ENCODE data around the gene ZMYND8. TPM values are rescaled to one million over a fixed set of nuclear protein-coding genes. Genes with fewer than 3 reads are reported as not detected.

Gene ZMYND8
- total and polyA plus RNA-seq, 10 of the 15 experiments (the other 5 are each of a cell fraction or from before 2014, with no cell fraction given), result 12.9 to 54.8 (median 23.1) TPM

DNA sequence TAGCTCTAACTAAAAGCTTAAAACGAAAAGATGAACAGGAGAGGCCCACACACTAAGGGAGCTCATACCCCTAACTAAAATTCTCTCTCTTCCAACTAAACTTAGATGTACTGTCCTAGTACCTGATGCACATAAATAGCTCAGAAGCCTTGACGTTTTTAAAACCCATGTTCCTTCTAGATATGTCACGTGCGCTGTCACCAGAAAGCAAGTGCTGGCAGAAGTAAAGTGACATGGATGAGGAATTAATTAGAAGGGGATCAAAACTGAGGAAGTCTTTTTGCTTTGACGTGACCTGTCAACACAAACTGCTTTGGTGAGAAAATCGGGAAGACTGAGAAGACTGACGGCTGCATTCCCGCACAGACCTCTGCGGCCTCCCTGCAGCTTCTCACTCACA is 142.5 kb downstream of the ZMYND8 start (continued):
- no peak for TF ChIP-seq SREBF1 (IDR thresholded peaks at IDR 0.05; ENCODE audit: low read length)
- TF ChIP-seq, protein P1, sequence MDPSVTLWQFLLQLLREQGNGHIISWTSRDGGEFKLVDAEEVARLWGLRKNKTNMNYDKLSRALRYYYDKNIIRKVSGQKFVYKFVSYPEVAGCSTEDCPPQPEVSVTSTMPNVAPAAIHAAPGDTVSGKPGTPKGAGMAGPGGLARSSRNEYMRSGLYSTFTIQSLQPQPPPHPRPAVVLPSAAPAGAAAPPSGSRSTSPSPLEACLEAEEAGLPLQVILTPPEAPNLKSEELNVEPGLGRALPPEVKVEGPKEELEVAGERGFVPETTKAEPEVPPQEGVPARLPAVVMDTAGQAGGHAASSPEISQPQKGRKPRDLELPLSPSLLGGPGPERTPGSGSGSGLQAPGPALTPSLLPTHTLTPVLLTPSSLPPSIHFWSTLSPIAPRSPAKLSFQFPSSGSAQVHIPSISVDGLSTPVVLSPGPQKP (IDR thresholded peaks at IDR 0.05; ENCODE audit: low read depth, low read length), result no peak
- TF ChIP-seq, protein P2, sequence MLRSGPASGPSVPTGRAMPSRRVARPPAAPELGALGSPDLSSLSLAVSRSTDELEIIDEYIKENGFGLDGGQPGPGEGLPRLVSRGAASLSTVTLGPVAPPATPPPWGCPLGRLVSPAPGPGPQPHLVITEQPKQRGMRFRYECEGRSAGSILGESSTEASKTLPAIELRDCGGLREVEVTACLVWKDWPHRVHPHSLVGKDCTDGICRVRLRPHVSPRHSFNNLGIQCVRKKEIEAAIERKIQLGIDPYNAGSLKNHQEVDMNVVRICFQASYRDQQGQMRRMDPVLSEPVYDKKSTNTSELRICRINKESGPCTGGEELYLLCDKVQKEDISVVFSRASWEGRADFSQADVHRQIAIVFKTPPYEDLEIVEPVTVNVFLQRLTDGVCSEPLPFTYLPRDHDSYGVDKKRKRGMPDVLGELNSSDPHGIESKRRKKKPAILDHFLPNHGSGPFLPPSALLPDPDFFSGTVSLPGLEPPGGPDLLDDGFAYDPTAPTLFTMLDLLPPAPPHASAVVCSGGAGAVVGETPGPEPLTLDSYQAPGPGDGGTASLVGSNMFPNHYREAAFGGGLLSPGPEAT (IDR thresholded peaks at IDR 0.05; ENCODE audit: low read depth), result no peak
- TF ChIP-seq RAD51 (IDR thresholded peaks at IDR 0.05), result no peak
- TF ChIP-seq HCFC1 (IDR thresholded peaks at IDR 0.05; ENCODE audit: low read length), result no peak
- TF ChIP-seq IRF5 (IDR thresholded peaks at IDR 0.05; ENCODE audit: borderline replicate concordance), result no peak
- no peak for TF ChIP-seq CHD4 (IDR thresholded peaks at IDR 0.05)
- TF ChIP-seq ZNF217 (IDR thresholded peaks at IDR 0.05), result no peak

DNA sequence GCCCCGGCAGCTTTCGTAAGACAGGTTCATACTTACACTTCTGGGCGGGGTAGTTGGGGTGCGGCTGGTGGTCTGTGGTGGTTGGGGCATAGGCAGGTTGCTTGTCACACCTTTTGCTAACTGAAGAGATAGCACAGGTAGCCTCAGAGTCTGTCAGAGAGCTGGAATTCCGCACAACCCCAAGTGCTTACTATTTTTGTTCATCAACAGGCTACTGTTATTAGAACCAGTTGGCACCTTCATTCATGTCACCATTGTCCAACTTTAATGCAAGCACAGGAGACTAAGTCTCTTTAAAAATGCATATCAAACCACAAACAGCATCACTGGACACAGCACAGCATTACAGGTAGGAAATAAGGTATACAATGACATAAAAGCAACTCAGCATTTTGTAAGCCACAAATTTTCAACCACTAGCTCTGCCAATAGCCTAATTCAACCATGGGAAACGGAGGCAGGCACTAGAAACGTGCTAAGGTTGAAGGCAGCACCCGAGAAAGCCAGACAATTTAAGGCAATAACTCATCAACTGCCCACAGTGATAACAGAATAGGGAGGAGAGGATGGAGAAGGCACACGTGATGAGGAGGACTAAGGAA is 143.8 kb downstream of the ZMYND8 start:
- in situ Hi-C loops (cut with MboI) (no loop called here), intact Hi-C loops (cut with micrococcal nuclease; ENCODE audit: unreplicated experiment) (no loop called here)
- Histone ChIP-seq H3K4me1 (ENCODE audit: control insufficient read depth, insufficient read depth, low read length) (no peaks in the 10 kb centered on the region), H4K20me1 (ENCODE audit: control insufficient read depth, insufficient read depth) (no peaks in the 10 kb centered on the region), H3K9me3 (replicated peaks; ENCODE audit: control insufficient read depth, insufficient read depth, low read length) (no peaks in the 10 kb centered on the region), H3K36me3 (ENCODE audit: control insufficient read depth in 2 of 2, insufficient read depth in 2 of 2, low read length in 1 of 2) (peaks cover 29 to 63% of the 10 kb centered on the region in 2 experiments), H3K9ac (ENCODE audit: control insufficient read depth, insufficient read depth, low read length) (no peak overlapping the region), H3K27me3 (replicated peaks in 1 of 2; ENCODE audit: control insufficient read depth in 2 of 2, insufficient read depth in 2 of 2, low read length in 1 of 2) (no peaks in the 10 kb centered on the region), H3K27ac (ENCODE audit: control insufficient read depth, insufficient read depth) (no peak overlapping the region), H3K79me2 (ENCODE audit: control insufficient read depth, insufficient read depth, low read length) (no peaks in the 10 kb centered on the region), H3K4me3 (no peak overlapping the region), H3K4me2 (ENCODE audit: control insufficient read depth, insufficient read depth) (no peak overlapping the region), H2AFZ (ENCODE audit: control insufficient read depth, low read depth, low read length) (no peak overlapping the region)
- POLR2A ChIA-PET, result interaction anchor here (0.6 to 0.7 kb wide), 2 partner anchors 14 to 171 kb away, joined by 3 read pairs; no protein-coding TSS in a partner anchor
- TF ChIP-seq ETV6 (conservative IDR thresholded peaks at IDR 0.05 in 1 of 2, IDR thresholded peaks at IDR 0.05 in 1 of 2; ENCODE audit: borderline replicate concordance in 1 of 2, low read depth in 1 of 2) (0 out of 4 replicates have a peak, but pooled peaks of 1 of the 2 experiments have one; percentile 51), MYB (IDR thresholded peaks at IDR 0.05; ENCODE audit: borderline replicate concordance, low read depth, low read length) (no peak)
- SMC1A ChIA-PET (ENCODE audit: uncharacterized antibody, unreplicated experiment), result interaction anchor here (0.6 to 1.8 kb wide), 8 partner anchors 14 to 202 kb away, joined by 3 to 8 read pairs (median 4); no protein-coding TSS in a partner anchor
- no TSS peak for BruUV-seq (replicated peaks)
- CTCF ChIA-PET, result interaction anchor here (1.5 to 2.2 kb wide), 2 partner anchors 60 to 171 kb away, joined by 6 to 10 read pairs; no protein-coding TSS in a partner anchor
- no peak for DNase-seq (ENCODE audit: low read depth, low spot score)
- RAD21 ChIA-PET (ENCODE audit: unreplicated experiment), result interaction anchor here (1.4 kb wide), 1 partner anchor 12 kb away, joined by 3 read pairs; no protein-coding TSS in a partner anchor
- WGBS (ENCODE audit: insufficient coverage, insufficient replicate concordance, low lambda C conversion rate, missing lambda C conversion rate), result 95% methylated on average over 9 of the region's 9 CpGs
- no peak for ATAC-seq
- FAIRE-seq, result no peak

Measured in GM12878 (cell line).